ENCODE results near the gene KAT5.

DNA sequence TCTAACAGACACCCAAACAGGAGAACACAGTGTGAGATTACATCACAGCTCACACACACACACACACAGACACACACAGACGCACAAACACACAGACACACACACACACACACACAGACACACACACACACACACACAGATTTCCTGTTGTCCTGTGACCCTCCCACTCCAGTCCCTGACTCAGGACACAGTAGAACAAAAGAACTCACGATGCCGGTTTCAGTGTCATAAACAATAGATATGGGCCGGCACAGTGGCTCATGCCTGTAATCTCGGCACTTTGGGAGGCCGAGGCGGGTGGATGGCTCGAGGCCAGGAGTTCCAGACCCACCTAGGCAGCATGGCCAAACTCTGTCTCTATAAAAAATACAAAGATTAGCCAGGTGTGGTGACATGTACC lies 13.8 kb upstream of the KAT5 start:
- TF ChIP-seq CTCF (IDR thresholded peaks at IDR 0.05) (no peak), POLR2A (IDR thresholded peaks at IDR 0.05) (no peak)

Measured in body of pancreas (tissue), 4 donors.